GM18867 (cell line): ENCODE results near the gene ADAMTS6.
"Not testable (repeated sequence)": the region's sequence is repeated elsewhere in the genome, so short reads cannot be mapped to it uniquely, and the experiment has no call there.

ENCODE experiments used
- ATAC-seq: cut with Tn5 transposase; IDR thresholded peaks from one replicate; pipeline ENCODE4 v1.9.1; 2021; ENCODE audit warnings: mild to moderate bottlenecking, moderate library complexity; ENCODE audit not compliant: unreplicated experiment

The ADAMTS6 gene

GRCh38 chr5:65481635-65482295, at the start of gene ADAMTS6:
TSS of gene ADAMTS6 (minus strand) at chr5:65481920. CDS start at chr5:65473673, 8,247 bp downstream.
- peak; percentile 87 for ATAC-seq

- no peak for ATAC-seq
Observed at GRCh38 chr5:65530904-65531303, 49.2 kb upstream of the ADAMTS6 start.

- no peak for ATAC-seq
Observed at GRCh38 chr5:65525726-65526125, 44.0 kb upstream of the ADAMTS6 start.

GRCh38 chr5:65512170-65512937, 30.6 kb upstream of the ADAMTS6 start:
- ATAC-seq, result no peak

GRCh38 chr5:65508978-65509377, 27.3 kb upstream of the ADAMTS6 start:
- no peak for ATAC-seq

- no peak for ATAC-seq
Observed at GRCh38 chr5:65506961-65507360, 25.2 kb upstream of the ADAMTS6 start.

- ATAC-seq, result no peak
Observed at GRCh38 chr5:65489119-65489518, 7.4 kb upstream of the ADAMTS6 start.

GRCh38 chr5:65488038-65488687, 6.4 kb upstream of the ADAMTS6 start:
- not testable (repeated sequence) for ATAC-seq

GRCh38 chr5:65486803-65487202, 5.1 kb upstream of the ADAMTS6 start:
- ATAC-seq, result not testable (repeated sequence)

- ATAC-seq, result no peak
Observed at GRCh38 chr5:65485405-65485804, 3.7 kb upstream of the ADAMTS6 start.

- peak; percentile 59 for ATAC-seq
Observed at GRCh38 chr5:65483546-65484346, 2.0 kb upstream of the ADAMTS6 start.

- ATAC-seq, result no peak
Observed at GRCh38 chr5:65482736-65483545, 1.2 kb upstream of the ADAMTS6 start.

- peak; percentile 11 for ATAC-seq
Observed at GRCh38 chr5:65482296-65482735, 596 bp upstream of the ADAMTS6 start.

- ATAC-seq, result peak; percentile 28
Observed at GRCh38 chr5:65481171-65481581, 544 bp downstream of the ADAMTS6 start.

- ATAC-seq, result peak; percentile 26
Observed at GRCh38 chr5:65480306-65480865, 1.3 kb downstream of the ADAMTS6 start.

- ATAC-seq, result no peak
Observed at GRCh38 chr5:65479527-65479926, 2.2 kb downstream of the ADAMTS6 start.

GRCh38 chr5:65478336-65478735, 3.4 kb downstream of the ADAMTS6 start:
- ATAC-seq, result no peak

- no peak for ATAC-seq
Observed at GRCh38 chr5:65475895-65476294, 5.8 kb downstream of the ADAMTS6 start.

GRCh38 chr5:65475336-65475735, 6.4 kb downstream of the ADAMTS6 start:
- no peak for ATAC-seq
